Hematopoietic multipotent progenitor cell treated with erythropoietin and hydrocortisone succinate and interleukin-3 and kit ligand, for 4 days (in vitro differentiated cells): ENCODE measurements around the gene NRG2.

Experiments
- DNase-seq: peaks from one replicate; pipeline ENCODE4 v3.0.0-alpha.2; 2015

NRG2 gene

GRCh38 chr5:139964994-139965565 is 78.0 kb downstream of the NRG2 start:
- no peak for DNase-seq

- DNase-seq: no peak
Observed at GRCh38 chr5:139964266-139964993, 78.7 kb downstream of the NRG2 start.

- no peak for DNase-seq
Observed at GRCh38 chr5:139962445-139962844, 80.7 kb downstream of the NRG2 start.

GRCh38 chr5:139961435-139962157 is 81.5 kb downstream of the NRG2 start:
- DNase-seq: no peak

- DNase-seq: no peak
Observed at GRCh38 chr5:139960723-139961383, 82.2 kb downstream of the NRG2 start.

- no peak for DNase-seq
Observed at GRCh38 chr5:139958432-139959148, 84.5 kb downstream of the NRG2 start.

- no peak for DNase-seq
Observed at GRCh38 chr5:139956342-139956741, 86.8 kb downstream of the NRG2 start.

- no peak for DNase-seq
Observed at GRCh38 chr5:139955616-139956273, 87.4 kb downstream of the NRG2 start.

GRCh38 chr5:139955053-139955605 is 88.0 kb downstream of the NRG2 start:
- DNase-seq: no peak

GRCh38 chr5:139954462-139954861 is 88.6 kb downstream of the NRG2 start:
- DNase-seq: no peak

- no peak for DNase-seq
Observed at GRCh38 chr5:139954022-139954421, 89.1 kb downstream of the NRG2 start.

GRCh38 chr5:139952574-139952973 is 90.5 kb downstream of the NRG2 start:
- DNase-seq: no peak

- no peak for DNase-seq
Observed at GRCh38 chr5:139951983-139952382, 91.1 kb downstream of the NRG2 start.

GRCh38 chr5:139951296-139951924 is 91.7 kb downstream of the NRG2 start:
- no peak for DNase-seq

- no peak for DNase-seq
Observed at GRCh38 chr5:139950436-139950835, 92.7 kb downstream of the NRG2 start.

GRCh38 chr5:139949710-139950109 is 93.4 kb downstream of the NRG2 start:
- peak; percentile 15 for DNase-seq

GRCh38 chr5:139947727-139948126 is 95.4 kb downstream of the NRG2 start:
- no peak for DNase-seq

- peak; percentile 30 for DNase-seq
Observed at GRCh38 chr5:139946440-139946839, 96.7 kb downstream of the NRG2 start.

- DNase-seq: no peak
Observed at GRCh38 chr5:139946006-139946405, 97.1 kb downstream of the NRG2 start.

- no peak for DNase-seq
Observed at GRCh38 chr5:139942243-139942642, 100.9 kb downstream of the NRG2 start.

GRCh38 chr5:139930406-139930805 is 112.7 kb downstream of the NRG2 start:
- DNase-seq: no peak
